NT2/D1 (cell line): ENCODE data around the gene SPOUT1.

Experiments
- YY1 ChIP-seq: IDR thresholded peaks from 2 replicates; pipeline ENCODE4 v1.6.1; 2011; ENCODE audit not compliant: insufficient read length, insufficient read depth
- ZNF274 ChIP-seq: IDR thresholded peaks from 2 replicates; pipeline ENCODE4 v1.6.1; 2011; ENCODE audit warnings: mild to moderate bottlenecking, low read depth, low read length

DNA sequence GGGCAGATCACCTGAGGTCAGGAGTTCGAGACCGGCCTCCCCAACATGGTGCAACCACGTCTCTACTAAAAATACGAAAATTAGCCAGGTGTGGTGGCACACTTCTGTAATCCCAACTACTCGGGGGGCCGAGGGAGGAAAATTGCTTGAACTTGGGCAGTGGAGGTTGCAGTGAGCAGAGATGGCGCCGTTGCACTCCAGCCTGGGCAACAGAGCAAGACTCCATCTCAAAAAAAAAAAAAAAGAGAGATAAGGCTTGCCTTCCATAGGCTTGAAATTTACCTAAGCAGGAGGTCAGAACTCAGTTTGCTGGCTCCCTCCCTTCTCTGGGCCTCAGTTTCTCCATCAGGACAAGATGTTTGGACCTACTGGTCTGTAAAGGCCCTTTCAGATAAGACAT, 1.3 kb downstream of the SPOUT1 start:
- no peak for TF ChIP-seq YY1
- no peak for TF ChIP-seq ZNF274
